DMS53 (cell line): ENCODE measurements around the gene YTHDC1.

Source experiments
- DNase-seq: peaks from one replicate; lab custom pipeline; 2025; lab: John Stamatoyannopoulos, UW

Gene YTHDC1

GRCh38 chr4:68288393-68288740 lies 61.5 kb downstream of the YTHDC1 start:
- DNase-seq = no peak

GRCh38 chr4:68287704-68288392 lies 62.0 kb downstream of the YTHDC1 start:
- no peak for DNase-seq

DNA sequence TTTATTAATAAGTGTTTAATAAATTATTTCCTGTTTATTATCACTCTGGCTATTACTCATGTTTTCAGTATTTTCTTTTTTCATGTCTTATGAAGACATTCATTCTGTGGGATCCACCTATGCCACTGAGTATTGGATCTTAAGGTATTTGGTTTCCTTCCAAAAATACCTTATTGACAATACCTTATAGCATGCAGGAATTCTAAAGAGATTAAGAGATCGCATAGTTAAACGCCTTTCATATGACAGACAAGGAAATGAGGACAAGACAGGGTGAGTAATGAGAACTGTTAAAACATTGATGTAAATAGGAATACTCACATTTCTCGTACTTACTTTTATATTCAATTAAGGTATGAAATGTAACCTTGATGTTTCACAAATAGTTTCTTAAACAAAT lies 66.2 kb downstream of the YTHDC1 start:
- DNase-seq = no peak

DNA sequence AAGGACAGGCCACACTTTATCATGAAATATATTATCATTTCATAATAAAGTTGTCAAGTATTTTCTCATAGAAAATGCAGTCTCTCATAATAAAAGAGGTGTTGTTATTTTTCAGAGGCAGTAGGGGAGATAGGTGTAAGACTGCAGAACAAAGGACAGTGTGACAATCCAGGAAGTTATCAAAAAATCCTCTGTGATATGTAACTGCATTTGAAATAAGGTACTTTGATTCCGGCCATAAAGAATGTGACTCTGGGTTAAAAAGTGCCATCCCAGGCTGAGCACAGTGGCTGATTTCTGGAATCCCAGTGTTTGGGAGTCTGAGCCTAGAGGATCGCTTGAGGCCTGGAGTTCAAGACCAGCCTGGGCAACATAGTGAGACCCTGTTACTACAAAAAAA lies 66.8 kb downstream of the YTHDC1 start:
- DNase-seq = no peak

DNA sequence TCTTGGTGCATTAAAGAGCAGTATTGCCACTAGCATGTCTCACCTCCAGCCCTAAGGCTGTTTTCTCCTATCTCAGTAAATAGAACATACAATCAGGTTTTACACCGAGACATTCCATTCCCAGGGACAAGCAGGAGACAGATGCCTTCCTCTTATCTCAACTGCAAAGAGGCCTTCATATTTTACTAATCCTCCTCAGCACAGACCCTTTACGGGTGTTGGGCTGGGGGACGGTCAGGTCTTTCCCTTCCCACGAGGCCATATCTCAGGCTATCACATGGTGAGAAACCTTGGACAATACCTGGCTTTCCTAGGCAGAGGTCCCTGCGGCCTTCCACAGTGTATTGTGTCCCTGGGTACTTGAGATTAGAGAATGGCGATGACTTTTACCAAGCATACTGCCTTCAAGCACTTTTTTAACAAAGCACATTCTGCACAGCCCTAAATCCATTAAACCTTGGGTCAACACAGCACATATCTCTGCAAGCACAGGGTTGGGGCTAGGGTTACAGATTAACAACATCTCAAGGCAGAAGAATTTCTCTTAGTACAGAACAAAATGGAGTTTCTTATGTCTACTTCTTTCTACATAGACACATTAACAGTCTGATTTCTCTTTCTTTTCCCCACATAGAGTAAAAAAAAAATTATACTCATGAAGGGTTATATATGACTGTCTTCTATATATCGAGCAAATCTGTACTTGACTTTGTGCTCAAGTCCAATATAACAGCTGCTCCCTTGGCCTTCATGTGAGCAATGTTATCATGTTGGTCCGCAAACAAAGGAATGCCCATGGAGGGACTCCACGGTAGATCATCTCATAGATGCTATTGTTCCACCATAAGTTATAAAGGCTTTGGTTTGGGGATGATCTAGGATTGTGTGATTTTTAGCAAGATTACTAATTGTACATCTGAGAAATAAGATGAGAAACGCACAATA lies 67.8 kb downstream of the YTHDC1 start:
- peak; percentile 53 for DNase-seq

DNA sequence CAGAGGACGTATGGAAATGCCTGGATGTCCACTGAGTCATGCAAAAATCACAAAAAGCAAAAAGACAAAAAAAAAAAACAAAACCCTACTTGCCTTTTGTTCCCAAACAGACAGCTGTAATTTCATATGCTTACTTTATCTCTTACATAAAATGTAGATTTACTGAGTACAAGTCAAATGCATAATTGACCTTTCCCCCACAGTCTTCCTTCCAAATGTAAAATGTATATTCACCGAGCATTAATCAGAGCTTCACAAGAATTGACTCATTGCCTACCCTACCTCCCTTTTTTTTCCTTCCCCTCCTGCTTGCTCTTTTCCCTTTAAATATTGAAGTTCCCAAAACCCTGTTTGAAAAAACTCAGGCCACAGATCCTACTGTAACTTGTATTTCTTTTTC lies 71.9 kb downstream of the YTHDC1 start:
- DNase-seq = no peak

GRCh38 chr4:68277627-68278026 lies 72.3 kb downstream of the YTHDC1 start:
- no peak for DNase-seq

DNA sequence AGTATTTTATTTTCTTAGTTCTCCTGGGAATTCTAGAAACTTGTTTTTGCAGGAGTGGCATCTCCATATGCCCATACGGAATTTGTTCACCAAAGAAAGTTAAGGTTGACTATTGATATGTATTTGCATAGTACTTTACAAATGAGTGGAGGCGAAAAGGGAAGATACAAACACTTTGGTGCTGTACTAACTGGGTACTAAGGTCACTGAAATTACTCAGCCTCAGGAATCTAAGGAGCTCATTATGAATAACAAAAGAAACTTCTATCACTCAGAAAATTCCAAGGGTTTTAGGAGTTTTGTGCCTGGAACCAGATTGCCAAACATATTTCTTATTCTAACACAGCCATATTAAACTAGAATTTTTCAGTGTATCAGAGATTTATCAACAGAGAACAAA lies 77.0 kb downstream of the YTHDC1 start:
- DNase-seq = no peak

DNA sequence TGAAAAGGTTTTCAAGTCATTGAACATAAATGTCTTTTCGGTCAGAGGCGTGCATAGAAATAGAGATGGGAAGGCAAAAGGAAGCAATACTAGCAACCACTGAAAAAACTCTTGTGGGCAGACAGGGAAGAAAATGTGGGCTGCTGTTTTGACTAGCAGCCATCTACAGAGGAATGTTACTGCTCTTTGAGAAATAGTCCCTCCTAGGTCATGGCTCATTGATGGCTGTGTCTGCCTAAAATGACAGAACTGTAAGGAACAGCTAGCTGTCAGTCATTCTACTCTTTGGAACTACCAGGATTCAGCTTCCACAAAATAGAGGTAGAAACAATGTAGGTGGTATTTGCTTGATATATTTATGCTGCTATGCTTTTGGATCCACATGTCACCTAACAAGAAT lies 77.5 kb downstream of the YTHDC1 start:
- no peak for DNase-seq

DNA sequence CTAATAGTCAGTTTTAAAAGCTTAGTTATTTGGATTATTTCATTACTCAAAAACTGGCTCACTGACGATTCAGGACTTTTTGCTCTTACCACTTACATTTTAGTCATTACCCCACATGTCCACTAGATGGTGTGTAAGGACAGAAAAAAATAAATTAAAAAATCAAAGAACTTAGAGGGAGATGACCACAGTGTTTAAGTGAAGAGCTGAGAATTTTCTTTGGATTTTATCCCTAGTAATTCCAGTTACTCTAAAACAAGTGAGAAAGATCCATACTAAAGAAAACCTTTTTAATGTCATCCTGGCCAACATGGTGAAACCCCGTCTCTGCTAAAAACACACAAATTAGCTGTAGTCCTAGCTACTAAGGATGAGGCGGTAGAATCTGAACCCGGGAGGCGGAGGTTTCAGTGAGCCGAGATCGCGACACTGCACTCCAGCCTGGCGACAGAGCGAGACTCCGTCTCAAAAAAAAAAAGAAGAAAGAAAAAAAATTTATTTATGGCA lies 78.0 kb downstream of the YTHDC1 start:
- DNase-seq = peak; percentile 57

GRCh38 chr4:68267433-68267944 lies 82.4 kb downstream of the YTHDC1 start:
- no peak for DNase-seq

GRCh38 chr4:68264875-68265565 lies 84.9 kb downstream of the YTHDC1 start:
- DNase-seq = no peak
